Gastroesophageal sphincter (tissue), 3 donors: ENCODE data around the gene SPON1.

Experiments
- CTCF ChIP-seq, 4 experiments: fragments of 200-600 bp in 2 of 4; fragments of 450-650 bp in 2 of 4; sonication (generic) in 1 of 4; IDR thresholded peaks; one replicate each; pipeline ENCODE4 v1.5.1; 2017 to 2019; ENCODE audit warnings: antibody characterized with exemption in 4 of 4, mild to moderate bottlenecking in 2 of 4, moderate library complexity in 2 of 4
- EP300 ChIP-seq: sonication (generic); formaldehyde crosslinking; IDR thresholded peaks from one replicate; pipeline ENCODE4 v1.6.1; 2017; ENCODE audit warnings: antibody characterized with exemption, mild to moderate bottlenecking

- TF ChIP-seq CTCF (IDR thresholded peaks at IDR 0.05), result no peak
- TF ChIP-seq EP300, result no peak
Measured at GRCh38 chr11:14269692-14270573, 307.4 kb downstream of the SPON1 start.
